ENCODE results near the gene TBP.

DNA sequence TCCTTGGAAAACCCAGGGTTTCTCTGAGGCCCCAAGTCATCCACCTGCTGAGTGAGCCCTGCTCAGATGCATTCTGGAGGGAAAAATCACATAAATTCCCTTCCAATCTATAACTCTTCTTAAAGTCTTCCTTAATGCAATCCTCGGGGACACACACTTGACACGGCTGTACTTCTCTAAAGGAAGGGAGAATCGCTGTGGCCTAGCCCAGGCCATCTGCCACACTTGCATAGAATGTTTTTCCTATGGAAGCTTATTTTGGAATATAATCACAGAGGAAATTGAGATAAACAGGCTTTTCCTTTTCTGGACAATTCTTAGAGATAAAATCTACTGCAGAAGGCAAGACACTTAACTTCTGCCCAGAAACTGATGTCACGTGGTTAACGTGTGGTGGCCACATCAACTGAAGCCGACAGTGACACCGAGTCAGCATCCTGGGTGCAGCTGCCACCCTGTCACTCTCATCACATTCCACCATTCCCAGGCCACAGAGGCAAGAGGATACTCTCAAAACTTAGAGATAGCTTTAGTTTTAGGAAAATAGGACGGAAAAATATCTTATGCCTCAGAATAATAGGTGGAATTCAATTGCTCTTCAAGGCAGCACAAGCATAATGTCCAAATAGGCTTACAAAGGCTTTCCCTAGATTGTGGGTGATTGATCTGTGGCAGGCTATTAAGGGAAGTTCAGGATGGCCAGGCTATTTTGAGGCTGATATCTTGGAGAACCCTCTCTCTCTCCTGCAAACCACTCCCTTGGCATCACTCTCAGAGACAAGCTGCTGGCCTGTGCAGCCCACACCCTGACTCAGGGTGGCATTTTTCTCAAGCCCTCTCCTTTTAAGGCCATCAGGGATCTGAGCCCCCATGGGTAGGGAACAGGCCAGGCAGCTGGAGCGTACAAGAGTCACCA lies 30.7 kb upstream of the TBP start:
- TF ChIP-seq, protein P1, sequence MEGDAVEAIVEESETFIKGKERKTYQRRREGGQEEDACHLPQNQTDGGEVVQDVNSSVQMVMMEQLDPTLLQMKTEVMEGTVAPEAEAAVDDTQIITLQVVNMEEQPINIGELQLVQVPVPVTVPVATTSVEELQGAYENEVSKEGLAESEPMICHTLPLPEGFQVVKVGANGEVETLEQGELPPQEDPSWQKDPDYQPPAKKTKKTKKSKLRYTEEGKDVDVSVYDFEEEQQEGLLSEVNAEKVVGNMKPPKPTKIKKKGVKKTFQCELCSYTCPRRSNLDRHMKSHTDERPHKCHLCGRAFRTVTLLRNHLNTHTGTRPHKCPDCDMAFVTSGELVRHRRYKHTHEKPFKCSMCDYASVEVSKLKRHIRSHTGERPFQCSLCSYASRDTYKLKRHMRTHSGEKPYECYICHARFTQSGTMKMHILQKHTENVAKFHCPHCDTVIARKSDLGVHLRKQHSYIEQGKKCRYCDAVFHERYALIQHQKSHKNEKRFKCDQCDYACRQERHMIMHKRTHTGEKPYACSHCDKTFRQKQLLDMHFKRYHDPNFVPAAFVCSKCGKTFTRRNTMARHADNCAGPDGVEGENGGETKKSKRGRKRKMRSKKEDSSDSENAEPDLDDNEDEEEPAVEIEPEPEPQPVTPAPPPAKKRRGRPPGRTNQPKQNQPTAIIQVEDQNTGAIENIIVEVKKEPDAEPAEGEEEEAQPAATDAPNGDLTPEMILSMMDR (IDR thresholded peaks at IDR 0.05; ENCODE audit: borderline replicate concordance, extremely low read depth, low read length, poor library complexity, severe bottlenecking), result no peak
- no peak for TF ChIP-seq EZH2 (IDR thresholded peaks at IDR 0.05; ENCODE audit: borderline replicate concordance, low read depth, low read length, severe bottlenecking)
